Natural killer cell (primary cell): Measurements from ENCODE around the gene GPD1. TPM values are rescaled to one million over a fixed set of nuclear protein-coding genes. Genes with fewer than 3 reads are reported as not detected.

Experiments
- ATAC-seq, 3 donors: fragments of 150-1000 bp in 2 of 3; fragments of 200-7000 bp in 1 of 3; cut with Tn5 transposase; 1 replicate in 1 of 3; 2 replicates in 2 of 3; pipeline ENCODE4 v1.10.0; 2021; ENCODE audit warnings: mild to moderate bottlenecking in 2 of 3, moderate library complexity in 2 of 3
- DNase-seq, 2 donors: peaks; one replicate each; pipeline versions ENCODE4 v3.0.0 to v3.0.0-alpha.2; 2013 to 2021; ENCODE audit warnings: mixed read lengths in 1 of 2
- H3K27ac ChIP-seq: one replicate; pipeline ENCODE4 v1.5.1; 2013; ENCODE audit warnings: mild to moderate bottlenecking, low read length
- H3K27me3 ChIP-seq: one replicate; pipeline ENCODE4 v1.6.1; 2013; ENCODE audit warnings: low read length; ENCODE audit not compliant: control insufficient read depth, insufficient read depth
- H3K36me3 ChIP-seq: one replicate; pipeline ENCODE4 v1.6.1; 2013; ENCODE audit warnings: low read length; ENCODE audit not compliant: control insufficient read depth, insufficient read depth
- H3K4me1 ChIP-seq: one replicate; pipeline ENCODE4 v1.6.1; 2013; ENCODE audit warnings: low read length; ENCODE audit not compliant: control insufficient read depth, insufficient read depth
- H3K4me3 ChIP-seq: one replicate; pipeline ENCODE4 v1.5.1; 2013; ENCODE audit warnings: low read length
- H3K9me3 ChIP-seq: one replicate; pipeline ENCODE4 v1.6.1; 2013; ENCODE audit warnings: low read length; ENCODE audit not compliant: control insufficient read depth, insufficient read depth
- H3K27ac Mint-ChIP-seq, 2 donors: one replicate each; pipeline ENCODE4 v1.8.0; 2022; ENCODE audit warnings: mild to moderate bottlenecking in 2 of 2, mixed read lengths in 2 of 2, moderate library complexity in 1 of 2
- H3K27me3 Mint-ChIP-seq, 2 donors: one replicate each; pipeline ENCODE4 v1.8.0; 2022; ENCODE audit warnings: low read depth in 2 of 2, mixed read lengths in 2 of 2
- H3K36me3 Mint-ChIP-seq: one replicate; pipeline ENCODE4 v1.8.0; 2022; ENCODE audit warnings: mixed read lengths
- H3K4me1 Mint-ChIP-seq, 2 donors: one replicate each; pipeline ENCODE4 v1.8.0; 2022; ENCODE audit warnings: mixed read lengths in 2 of 2
- H3K4me3 Mint-ChIP-seq: one replicate; pipeline ENCODE4 v1.8.0; 2022; ENCODE audit warnings: mild to moderate bottlenecking, moderate library complexity, mixed read lengths
- H3K9me3 Mint-ChIP-seq, 2 donors: one replicate each; pipeline ENCODE4 v1.8.0; 2022; ENCODE audit warnings: mixed read lengths in 2 of 2
- CTCF ChIP-seq: fragments of 200-600 bp; IDR thresholded peaks from one replicate; pipeline ENCODE4 v1.8.0; 2022; ENCODE audit warnings: antibody characterized with exemption
- WGBS: methylation state at CpG from one replicate; pipeline ENCODE4 v1.1.7; 2013; ENCODE audit warnings: missing lambda C conversion rate; ENCODE audit not compliant: insufficient coverage; 5-methylcytosine and 5-hydroxymethylcytosine counted together
- intact Hi-C: fragments of 100-400 bp; cut with micrococcal nuclease; formaldehyde crosslinking; loops from one replicate; pipeline ENCODE4 v1.14.2; 2022
- total RNA-seq, 4 donors: library from RNA; stranded (reverse); fragments of 120-200 nt in 1 of 4; gene quantifications; one replicate each; pipeline versions ENCODE4 v1.2.3 to v1.2.4, GENCODE V29; 2013 to 2022

Gene GPD1
- total RNA-seq, 3 donors from 2014 or later (not counting 1 experiment from before 2014, with no cell fraction given) = 0.65 TPM; not detected in 2

DNA sequence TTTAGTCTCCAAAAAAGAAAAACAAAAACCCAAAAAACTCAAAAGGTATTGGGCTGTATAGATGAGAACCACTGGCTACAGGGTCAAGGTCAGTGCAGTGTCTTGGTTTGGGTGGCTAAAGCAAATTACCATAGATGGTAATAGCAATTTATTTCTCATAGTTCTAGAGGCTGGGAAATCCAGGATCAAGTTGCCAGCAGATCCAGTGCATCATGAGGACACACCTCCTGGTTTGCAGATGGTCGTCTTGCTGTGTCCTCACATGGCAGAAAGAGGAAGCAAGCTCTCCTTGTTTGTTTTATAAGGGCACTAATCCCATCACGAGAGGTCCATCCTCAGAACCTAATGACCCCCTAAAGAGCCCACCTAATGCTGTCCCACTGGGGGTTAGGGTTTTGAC is 19.4 kb downstream of the GPD1 start:
- H3K4me1 Mint-ChIP-seq = peaks cover 24 to 31% of the 10 kb centered on the region in 2 donors
- H3K27me3 Mint-ChIP-seq = no peaks in the 10 kb centered on the region
- H3K36me3 Mint-ChIP-seq = no peaks in the 10 kb centered on the region
- H3K9me3 ChIP-seq = no peaks in the 10 kb centered on the region
- no peak overlapping the region for H3K27ac Mint-ChIP-seq
- H3K4me3 ChIP-seq = no peak overlapping the region
- DNase-seq (no peak), ATAC-seq (no peak)
- H3K27me3 ChIP-seq = no peaks in the 10 kb centered on the region
- H3K4me1 ChIP-seq = no peaks in the 10 kb centered on the region
- no peak overlapping the region for H3K27ac ChIP-seq
- no peak overlapping the region for H3K4me3 Mint-ChIP-seq
- H3K9me3 Mint-ChIP-seq = no peaks in the 10 kb centered on the region
- intact Hi-C loops = no loop called here
- WGBS = 81% methylated on average over 2 of the region's 2 CpGs
- no peak for TF ChIP-seq CTCF
- H3K36me3 ChIP-seq = peaks cover 50% of the 10 kb centered on the region

- no peak for TF ChIP-seq CTCF
- Histone ChIP-seq H3K4me3 (no peak overlapping the region), H3K4me1 (no peaks in the 10 kb centered on the region), H3K27me3 (no peaks in the 10 kb centered on the region), H3K36me3 (peaks cover 53% of the 10 kb centered on the region), H3K27ac (no peak overlapping the region), H3K9me3 (no peaks in the 10 kb centered on the region)
- Mint-ChIP-seq H3K27me3 (no peaks in the 10 kb centered on the region), H3K4me1 (peaks cover 12 to 22% of the 10 kb centered on the region in 2 donors), H3K9me3 (no peaks in the 10 kb centered on the region), H3K27ac (no peak overlapping the region), H3K36me3 (peaks cover 2% of the 10 kb centered on the region), H3K4me3 (no peak overlapping the region)
- WGBS = 92% methylated on average over 2 of the region's 2 CpGs
- no peak for ATAC-seq
- intact Hi-C loops = no loop called here
- no peak for DNase-seq
Measured at GRCh38 chr12:50127546-50127945, 23.7 kb downstream of the GPD1 start.

- Mint-ChIP-seq H3K36me3 (peaks cover 5% of the 10 kb centered on the region), H3K27ac (no peak overlapping the region), H3K9me3 (no peaks in the 10 kb centered on the region), H3K4me3 (no peak overlapping the region), H3K4me1 (peaks cover 15 to 23% of the 10 kb centered on the region in 2 donors), H3K27me3 (no peaks in the 10 kb centered on the region)
- no peak overlapping the region for H3K4me3 ChIP-seq
- no peak for TF ChIP-seq CTCF
- H3K36me3 ChIP-seq = peaks cover 57% of the 10 kb centered on the region
- DNase-seq (no peak), ATAC-seq (no peak)
- H3K4me1 ChIP-seq = no peaks in the 10 kb centered on the region
- no peaks in the 10 kb centered on the region for H3K27me3 ChIP-seq
- no peak overlapping the region for H3K27ac ChIP-seq
- intact Hi-C loops = no loop called here
- WGBS = 89% methylated on average over 4 of the region's 4 CpGs
- no peaks in the 10 kb centered on the region for H3K9me3 ChIP-seq
Measured at GRCh38 chr12:50129290-50129689, 25.5 kb downstream of the GPD1 start.

- no peaks in the 10 kb centered on the region for H3K27me3 Mint-ChIP-seq
- no peak overlapping the region for H3K27ac ChIP-seq
Measured at GRCh38 chr12:50132505-50133135, 28.8 kb downstream of the GPD1 start.

More at GRCh38 chr12:50132505-50133135, 28.8 kb downstream of the GPD1 start:
- H3K4me3 ChIP-seq = no peak overlapping the region
- Mint-ChIP-seq H3K4me3 (no peak overlapping the region), H3K36me3 (peaks cover 5% of the 10 kb centered on the region), H3K9me3 (no peaks in the 10 kb centered on the region), H3K4me1 (peaks cover 5 to 9% of the 10 kb centered on the region in 2 donors), H3K27ac (peak overlapping the region; percentile 63 to 74)
- peak in 1 of 3 donors; percentile 70 for ATAC-seq
- peak in 1 of 2 donors; percentile 59 for DNase-seq
- H3K27me3 ChIP-seq = no peaks in the 10 kb centered on the region
- TF ChIP-seq CTCF = peak; percentile 68
- intact Hi-C loops = loop anchor here (1.0 kb wide), 1 partner anchor 43 kb away; no protein-coding TSS in a partner anchor
- WGBS = 79% methylated on average over 2 of the region's 2 CpGs
- no peaks in the 10 kb centered on the region for H3K9me3 ChIP-seq
- peaks cover 70% of the 10 kb centered on the region for H3K36me3 ChIP-seq
- H3K4me1 ChIP-seq = no peaks in the 10 kb centered on the region
